ENCODE data around the gene CLOCK. TPM values are rescaled to one million over a fixed set of nuclear protein-coding genes. Genes with fewer than 3 reads are reported as not detected.

Gene CLOCK
- total RNA-seq, 1 experiment from 2014 or later: 14.9 TPM

GRCh38 chr4:55447831-55448230 is 98.9 kb downstream of the CLOCK start:
- no peak overlapping the region for H3K27ac ChIP-seq (ENCODE audit: low read depth, low read length, poor library complexity, severe bottlenecking)
- intact Hi-C loops (cut with micrococcal nuclease; ENCODE audit: unreplicated experiment): loop anchor here (10.0 kb wide), 1 partner anchor 287 kb away; no protein-coding TSS in a partner anchor
- no peak overlapping the region for H3K4me3 ChIP-seq (ENCODE audit: low read depth, low read length, poor library complexity, severe bottlenecking)
- ChIA-PET CTCF (no interaction called here), POLR2A (ENCODE audit: low non-redundant PET) (no interaction called here)
- peak; percentile 12 for DNase-seq (ENCODE audit: low spot score)
- no TSS peak for BruUV-seq (replicated peaks)
- H3K9me3 ChIP-seq (ENCODE audit: low read depth, low read length, poor library complexity, severe bottlenecking): no peaks in the 10 kb centered on the region
- H3K36me3 ChIP-seq (ENCODE audit: insufficient read depth, low read length, poor library complexity, severe bottlenecking): peaks cover 5% of the 10 kb centered on the region
- no peaks in the 10 kb centered on the region for H3K4me1 ChIP-seq (ENCODE audit: insufficient read depth, low read length, poor library complexity, severe bottlenecking)
- H3K27me3 ChIP-seq (replicated peaks; ENCODE audit: insufficient read depth, low read depth, low read length, poor library complexity): no peaks in the 10 kb centered on the region
- no peak for TF ChIP-seq EZH2 (IDR thresholded peaks at IDR 0.05; ENCODE audit: borderline replicate concordance, low read depth, low read length, poor library complexity, severe bottlenecking)
- no peak for TF ChIP-seq CTCF (conservative IDR thresholded peaks at IDR 0.05; ENCODE audit: low read depth, low read length)

GRCh38 chr4:55447108-55447708 is 99.5 kb downstream of the CLOCK start:
- intact Hi-C loops (cut with micrococcal nuclease; ENCODE audit: unreplicated experiment): loop anchor here (10.0 kb wide), 1 partner anchor 288 kb away; no protein-coding TSS in a partner anchor
- DNase-seq (ENCODE audit: low spot score): no peak
- Histone ChIP-seq H3K9me3 (ENCODE audit: low read depth, low read length, poor library complexity, severe bottlenecking) (no peaks in the 10 kb centered on the region), H3K4me3 (ENCODE audit: low read depth, low read length, poor library complexity, severe bottlenecking) (no peak overlapping the region), H3K27me3 (replicated peaks; ENCODE audit: insufficient read depth, low read depth, low read length, poor library complexity) (no peaks in the 10 kb centered on the region), H3K36me3 (ENCODE audit: insufficient read depth, low read length, poor library complexity, severe bottlenecking) (peaks cover 5% of the 10 kb centered on the region), H3K4me1 (ENCODE audit: insufficient read depth, low read length, poor library complexity, severe bottlenecking) (no peaks in the 10 kb centered on the region), H3K27ac (ENCODE audit: low read depth, low read length, poor library complexity, severe bottlenecking) (no peak overlapping the region)
- BruUV-seq (replicated peaks): no TSS peak
- POLR2A ChIA-PET (ENCODE audit: low non-redundant PET): no interaction called here
- TF ChIP-seq CTCF (conservative IDR thresholded peaks at IDR 0.05; ENCODE audit: low read depth, low read length) (no peak), EZH2 (IDR thresholded peaks at IDR 0.05; ENCODE audit: borderline replicate concordance, low read depth, low read length, poor library complexity, severe bottlenecking) (no peak)
- CTCF ChIA-PET: interaction anchor here (0.6 kb wide), 1 partner anchor 128 kb away, joined by 3 read pairs; no protein-coding TSS in a partner anchor

- TF ChIP-seq EZH2 (IDR thresholded peaks at IDR 0.05; ENCODE audit: borderline replicate concordance, low read depth, low read length, poor library complexity, severe bottlenecking) (no peak), CTCF (conservative IDR thresholded peaks at IDR 0.05; ENCODE audit: low read depth, low read length) (no peak)
- no peak for DNase-seq (ENCODE audit: low spot score)
- Histone ChIP-seq H3K4me1 (ENCODE audit: insufficient read depth, low read length, poor library complexity, severe bottlenecking) (no peaks in the 10 kb centered on the region), H3K4me3 (ENCODE audit: low read depth, low read length, poor library complexity, severe bottlenecking) (no peak overlapping the region), H3K9me3 (ENCODE audit: low read depth, low read length, poor library complexity, severe bottlenecking) (no peaks in the 10 kb centered on the region), H3K36me3 (ENCODE audit: insufficient read depth, low read length, poor library complexity, severe bottlenecking) (peaks cover 5% of the 10 kb centered on the region), H3K27ac (ENCODE audit: low read depth, low read length, poor library complexity, severe bottlenecking) (no peak overlapping the region), H3K27me3 (replicated peaks; ENCODE audit: insufficient read depth, low read depth, low read length, poor library complexity) (no peaks in the 10 kb centered on the region)
- CTCF ChIA-PET: no interaction called here
- intact Hi-C loops (cut with micrococcal nuclease; ENCODE audit: unreplicated experiment): loop anchor here (10.0 kb wide), 1 partner anchor 288 kb away; no protein-coding TSS in a partner anchor
- no TSS peak for BruUV-seq (replicated peaks)
- POLR2A ChIA-PET (ENCODE audit: low non-redundant PET): interaction anchor here (0.5 kb wide), 1 partner anchor 874 kb away, joined by 3 read pairs; no protein-coding TSS in a partner anchor
Observed at GRCh38 chr4:55446578-55446922, 100.2 kb downstream of the CLOCK start.

Measured in A673 (cell line).